Mononuclear cell (primary cell): ENCODE results near the gene C17orf107. TPM values are rescaled to one million over a fixed set of nuclear protein-coding genes. Genes with fewer than 3 reads are reported as not detected.

Source experiments
- H3K27me3 ChIP-seq: 2 replicates; pipeline ENCODE4 v1.6.0; 2011; ENCODE audit warnings: low read length, control low read depth; ENCODE audit not compliant: insufficient read depth
- H3K4me1 ChIP-seq: 2 replicates; pipeline ENCODE4 v1.5.1; 2011; ENCODE audit warnings: mild to moderate bottlenecking, low read length, control low read depth; ENCODE audit not compliant: insufficient read depth
- H3K4me3 ChIP-seq: 2 replicates; pipeline ENCODE4 v1.5.1; 2011; ENCODE audit warnings: mild to moderate bottlenecking, low read length, moderate library complexity
- H3K9me3 ChIP-seq: 2 replicates; pipeline ENCODE4 v1.5.1; 2011; ENCODE audit warnings: low read depth, mild to moderate bottlenecking, control low read depth, low read length
- total RNA-seq: library from RNA; depleted of rRNA; stranded (reverse); fragments of >200 nt; gene quantifications from one replicate; pipeline ENCODE4 v1.2.3, GENCODE V29; 2012

C17orf107 gene
- total RNA-seq, 1 donor, result 26.4 TPM

GRCh38 chr17:4951486-4951885 is 52.1 kb downstream of the C17orf107 start:
- Histone ChIP-seq H3K9me3 (no peaks in the 10 kb centered on the region), H3K4me3 (no peak overlapping the region), H3K4me1 (peaks cover 24% of the 10 kb centered on the region), H3K27me3 (no peaks in the 10 kb centered on the region)

Other genes with a start within 250 kb of the C17orf107 start
- 16.3 TPM for gene PELP1, start 195.4 kb upstream of the C17orf107 start, total RNA-seq
- 201 TPM for gene ARRB2, start 188.9 kb upstream of the C17orf107 start, total RNA-seq
- 4.8 TPM for gene MED11, start 168.1 kb upstream of the C17orf107 start, total RNA-seq
- 1.3 TPM for gene ZMYND15, start 159.7 kb upstream of the C17orf107 start, total RNA-seq
- 32.6 TPM for gene CXCL16, start 159.6 kb upstream of the C17orf107 start, total RNA-seq
- not detected for gene TM4SF5, start 127.7 kb upstream of the C17orf107 start, total RNA-seq
- gene VMO1, start 113.2 kb upstream of the C17orf107 start, total RNA-seq, result not detected
- gene GLTPD2, start 110.6 kb upstream of the C17orf107 start, total RNA-seq, result not detected
- gene PSMB6, start 103.4 kb upstream of the C17orf107 start, total RNA-seq, result 41.5 TPM
- gene PLD2, start 92.4 kb upstream of the C17orf107 start, total RNA-seq, result 7.9 TPM
- 68.8 TPM for gene MINK1, start 66.2 kb upstream of the C17orf107 start, total RNA-seq
- 2.2 TPM for gene CHRNE, start 3.6 kb downstream of the C17orf107 start, total RNA-seq
- 4.2 TPM for gene GP1BA, start 32.7 kb downstream of the C17orf107 start, total RNA-seq
- gene SLC25A11, start 40.5 kb downstream of the C17orf107 start, total RNA-seq, result 17.1 TPM
- gene RNF167, start 40.7 kb downstream of the C17orf107 start, total RNA-seq, result 19.3 TPM
- 414 TPM for gene PFN1, start 49.0 kb downstream of the C17orf107 start, total RNA-seq
- gene ENO3, start 51.6 kb downstream of the C17orf107 start, total RNA-seq, result 3.9 TPM
- 30.4 TPM for gene SPAG7, start 68.3 kb downstream of the C17orf107 start, total RNA-seq
- 12.9 TPM for gene CAMTA2, start 88.1 kb downstream of the C17orf107 start, total RNA-seq
- not detected for gene INCA1, start 98.0 kb downstream of the C17orf107 start, total RNA-seq
- gene KIF1C, start 98.4 kb downstream of the C17orf107 start, total RNA-seq, result 8.1 TPM
- gene SLC52A1, start 135.9 kb downstream of the C17orf107 start, total RNA-seq, result not detected
- gene ZFP3, start 178.9 kb downstream of the C17orf107 start, total RNA-seq, result 1.9 TPM
- gene ZNF232, start 212.3 kb downstream of the C17orf107 start, total RNA-seq, result 2.3 TPM
- 0.10 TPM for gene USP6, start 216.5 kb downstream of the C17orf107 start, total RNA-seq